ENCODE results near the gene OLFML1.

OLFML1 gene

DNA sequence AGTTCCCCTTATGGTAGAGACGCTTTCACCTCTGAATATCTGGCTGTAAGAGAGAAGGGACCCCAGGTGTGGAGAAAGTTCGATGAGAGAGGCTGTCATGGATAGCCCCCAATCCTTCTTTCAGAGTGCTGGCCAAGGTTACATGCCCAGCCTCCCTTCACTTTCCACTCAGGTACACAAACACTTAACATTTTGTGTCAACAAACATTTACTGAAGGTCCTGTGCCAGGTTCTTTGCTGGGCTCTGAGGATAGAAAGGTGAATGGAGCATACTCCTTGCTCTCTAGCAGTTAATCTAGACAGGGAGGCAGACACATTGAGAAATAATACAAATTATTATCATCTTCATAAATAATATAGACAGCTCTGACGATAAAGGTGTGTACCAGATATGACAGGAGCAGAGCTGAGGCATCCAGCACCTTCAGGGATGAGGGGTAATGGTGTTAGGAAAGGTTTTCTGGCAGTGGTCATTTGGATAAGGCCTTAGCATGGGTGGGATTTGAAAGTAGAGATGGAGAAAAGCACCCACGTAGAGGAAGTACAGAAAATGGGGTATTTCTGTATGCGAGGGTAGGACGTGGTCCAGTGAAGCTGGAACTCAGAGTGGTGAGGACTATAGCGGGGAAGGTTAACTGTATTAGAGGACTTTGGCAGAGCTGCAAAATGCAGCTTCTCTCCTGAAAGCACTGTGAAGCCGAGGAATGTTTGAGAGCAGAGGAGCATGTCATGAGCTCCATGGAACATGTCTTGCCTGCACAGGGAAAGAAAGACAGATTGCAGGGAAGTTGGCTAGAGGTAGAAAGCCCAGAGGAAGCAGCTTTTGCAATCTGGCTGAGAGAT lies 48.1 kb downstream of the OLFML1 start:
- DNase-seq = peak; percentile 3

DNA sequence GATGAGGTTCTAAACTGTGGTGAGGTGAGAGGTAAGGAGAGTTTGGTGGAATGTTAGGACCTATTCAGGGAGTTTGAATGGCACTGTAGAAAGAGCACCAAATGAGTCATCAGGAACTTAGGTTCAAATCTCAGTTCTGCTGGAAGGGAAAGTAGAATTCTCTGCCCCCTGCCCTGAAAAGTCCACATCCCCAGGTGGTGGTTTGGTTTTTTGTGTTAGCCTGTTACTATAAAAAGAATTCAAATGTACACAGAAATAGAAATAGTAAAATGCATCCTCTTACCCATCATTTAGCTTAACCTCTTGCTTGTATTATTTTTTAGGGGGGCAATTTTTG lies 48.7 kb downstream of the OLFML1 start:
- DNase-seq = no peak

DNA sequence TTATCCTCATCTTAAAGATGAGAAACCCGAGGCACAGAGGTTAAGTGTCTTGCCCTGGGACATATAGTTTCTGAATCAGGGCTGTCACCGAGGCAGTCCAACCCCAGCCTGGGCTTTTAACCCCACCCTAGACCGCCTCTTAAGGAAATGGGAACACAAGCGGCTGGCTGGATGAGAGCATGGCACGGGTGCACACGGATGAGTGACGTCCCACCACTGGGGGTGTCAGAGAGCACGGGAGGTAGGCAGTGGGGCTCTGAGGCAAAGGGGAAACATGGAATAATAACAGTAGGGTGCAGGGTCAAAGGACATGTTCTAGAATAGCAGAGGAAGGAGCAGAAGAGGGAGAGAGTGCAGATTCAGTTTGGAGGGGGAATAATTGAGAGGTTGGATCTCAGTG lies 50.8 kb downstream of the OLFML1 start:
- no peak for DNase-seq

DNA sequence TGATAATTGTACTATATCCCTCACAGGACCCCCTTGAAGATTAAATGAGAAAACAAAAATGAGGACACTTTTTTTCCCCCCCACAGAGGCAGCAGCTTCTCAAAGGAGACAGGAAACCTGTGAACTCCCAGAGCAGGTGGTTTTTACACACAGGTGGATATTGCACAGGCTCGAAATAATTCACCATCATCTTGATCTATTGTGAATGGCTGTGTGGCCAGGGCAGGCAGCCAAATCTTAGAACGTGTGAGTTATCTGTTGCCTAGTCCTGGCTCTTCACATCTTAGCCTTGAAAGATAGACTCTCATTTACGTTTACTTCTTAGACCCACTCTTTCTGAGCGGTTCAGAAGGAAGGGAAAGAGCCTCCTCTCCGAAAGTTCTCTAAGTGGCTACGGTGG lies 52.0 kb downstream of the OLFML1 start:
- DNase-seq = no peak

DNA sequence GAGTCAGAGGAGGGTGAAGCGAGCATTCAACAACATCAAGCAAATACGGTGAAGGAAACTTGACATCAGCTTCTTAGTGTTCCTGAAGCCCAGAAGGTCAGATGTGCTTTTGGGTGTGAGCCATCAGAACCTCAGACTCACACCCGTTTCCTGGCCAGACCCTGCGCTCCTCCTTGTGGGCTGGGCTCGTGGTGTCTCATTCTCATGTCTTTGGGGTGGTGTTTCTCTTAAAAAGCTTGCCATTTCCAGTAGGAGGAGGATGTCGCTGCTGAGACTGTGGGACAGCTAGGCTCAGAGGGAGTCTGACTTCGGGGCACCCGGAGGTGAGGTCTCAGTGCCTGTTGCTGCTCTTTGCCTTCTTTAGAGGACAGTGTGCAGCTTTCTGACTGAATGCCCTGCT lies 52.7 kb downstream of the OLFML1 start:
- no peak for DNase-seq

DNA sequence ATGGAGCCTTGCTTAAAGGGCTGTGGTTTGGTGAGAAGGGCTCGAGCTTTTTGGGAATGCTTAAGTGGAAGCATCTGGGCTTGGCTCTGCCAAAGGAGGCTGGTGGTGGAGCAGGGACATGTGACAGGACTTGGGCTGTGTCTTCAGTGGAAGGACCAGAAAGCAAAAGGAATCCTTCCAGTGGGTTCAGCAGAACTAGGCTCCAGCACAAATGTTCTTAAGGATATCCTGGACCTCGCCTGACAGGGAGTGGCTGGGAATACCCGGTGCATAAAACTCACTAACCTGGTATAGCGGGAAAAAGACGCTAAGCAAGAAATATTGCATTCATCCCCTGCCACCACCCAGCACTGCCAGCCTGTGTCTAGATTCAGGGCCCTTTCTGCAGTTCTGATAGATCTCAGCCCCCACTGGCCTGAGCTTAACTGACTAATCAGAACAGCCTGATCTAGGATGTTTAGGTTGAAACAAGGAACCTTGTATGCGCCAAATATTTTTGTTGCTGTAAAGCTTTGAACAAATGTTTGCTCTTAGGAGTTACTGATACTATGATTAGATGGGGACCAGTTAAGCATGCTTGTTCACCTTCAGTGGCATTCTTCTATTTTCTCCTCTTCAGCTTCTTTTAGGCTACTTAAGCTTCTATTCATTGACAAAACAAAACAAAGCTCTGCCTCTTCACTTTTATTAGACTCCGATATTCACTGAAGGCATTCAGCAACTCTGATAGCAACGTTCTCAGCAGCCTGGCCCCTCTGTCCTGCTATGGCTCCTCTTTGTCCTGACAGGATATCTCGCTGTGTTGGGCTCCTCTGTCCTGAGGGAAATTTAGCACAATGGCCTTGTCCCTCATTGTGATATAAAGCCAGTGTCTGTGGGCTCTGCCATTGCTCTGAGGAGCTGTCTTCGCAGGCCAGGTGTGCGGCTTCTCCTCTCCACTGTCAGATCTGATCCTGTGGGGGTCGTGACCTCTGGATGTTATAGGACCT lies 53.5 kb downstream of the OLFML1 start:
- no peak for DNase-seq

DNA sequence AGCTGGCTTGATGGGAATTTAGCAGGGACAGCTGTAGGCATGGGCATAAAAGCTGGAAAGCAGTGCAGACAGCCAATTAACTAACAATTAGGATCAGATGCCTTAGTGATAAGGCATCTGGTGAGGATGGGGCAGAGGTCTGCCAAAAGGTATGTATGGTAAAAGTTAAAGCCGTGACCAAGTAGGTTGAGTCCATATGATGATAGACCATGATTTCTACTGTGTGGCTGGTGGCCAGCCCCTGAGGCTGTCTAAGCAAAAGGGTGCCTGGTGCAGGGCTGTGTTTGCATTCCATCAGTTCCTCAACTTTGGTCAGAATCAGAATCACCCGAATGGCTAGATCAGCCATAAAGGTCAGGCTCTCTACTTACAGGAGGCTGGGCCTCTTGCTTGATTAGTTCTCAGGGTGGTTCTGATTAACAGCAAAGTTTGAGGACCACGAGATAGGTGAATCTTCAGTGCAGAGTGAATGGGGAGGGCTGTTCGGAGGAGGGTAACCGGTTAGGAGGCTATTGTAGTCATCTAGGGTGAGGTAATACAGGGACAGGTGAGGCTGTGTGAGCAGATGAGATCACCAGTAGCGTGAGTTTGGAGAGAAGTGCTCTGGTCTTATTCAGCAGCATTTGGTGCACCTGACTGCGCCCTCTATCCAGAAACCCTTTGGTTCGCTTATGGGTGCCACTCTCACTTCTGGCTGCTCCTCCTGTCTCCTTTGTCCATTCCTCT lies 55.7 kb downstream of the OLFML1 start:
- no peak for DNase-seq

DNA sequence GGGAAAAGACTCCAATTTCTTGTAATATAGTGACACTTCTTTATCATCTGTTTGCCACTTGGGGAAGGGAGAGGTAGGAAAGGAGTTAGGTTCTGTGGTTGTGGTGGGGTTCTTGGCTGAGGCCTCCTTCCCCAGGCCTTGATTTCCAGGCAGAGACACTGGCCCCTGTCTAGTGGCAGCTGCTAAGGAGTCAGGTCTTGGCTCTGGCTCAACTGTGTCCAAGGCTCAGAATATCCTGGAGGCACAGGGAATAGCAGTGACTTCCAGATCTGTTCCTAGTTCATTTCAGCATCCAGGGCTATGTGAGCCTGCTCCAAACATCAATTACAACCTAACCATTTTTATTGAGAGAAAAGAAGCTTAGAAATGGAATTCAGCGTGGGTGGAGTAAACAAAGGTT lies 58.0 kb downstream of the OLFML1 start:
- DNase-seq = no peak

DNA sequence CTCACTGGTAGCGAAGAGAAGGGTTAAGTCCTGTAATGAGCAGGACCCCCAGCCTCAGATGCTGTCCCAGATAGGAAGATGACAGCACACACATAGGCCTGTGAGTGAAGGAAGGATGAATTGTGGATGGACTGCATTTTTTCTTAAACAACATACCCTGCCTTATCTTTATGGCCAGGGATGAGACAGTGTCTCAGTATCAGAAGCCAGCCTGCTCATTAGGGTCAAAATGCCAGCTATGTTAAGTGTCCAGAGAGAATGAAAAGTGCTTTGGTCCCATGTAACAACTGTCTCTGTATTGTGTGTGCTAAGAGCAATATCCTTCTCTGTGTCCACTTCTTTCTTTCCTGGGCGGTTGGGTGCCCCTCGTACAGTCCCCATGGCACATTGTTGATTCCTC lies 58.7 kb downstream of the OLFML1 start:
- no peak for DNase-seq

DNA sequence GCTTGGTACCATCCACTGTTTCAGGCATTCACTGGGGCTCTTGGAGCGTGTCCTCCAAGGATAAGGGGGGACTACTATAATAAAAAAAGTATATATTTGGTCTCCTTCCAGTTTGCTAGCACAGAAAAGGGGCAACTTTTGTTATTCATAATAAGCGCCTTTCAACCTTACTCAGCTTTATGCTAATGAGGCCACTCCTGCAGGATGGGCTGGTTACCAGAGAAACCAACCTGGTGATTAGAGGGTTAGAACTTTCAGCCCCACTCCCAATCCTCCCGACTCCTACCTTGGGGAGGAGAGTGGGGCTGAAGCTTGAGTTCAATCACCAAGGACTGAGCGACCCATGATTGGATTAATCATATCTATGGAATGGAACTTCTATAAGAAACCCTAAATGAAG lies 60.3 kb downstream of the OLFML1 start:
- DNase-seq = no peak

DNA sequence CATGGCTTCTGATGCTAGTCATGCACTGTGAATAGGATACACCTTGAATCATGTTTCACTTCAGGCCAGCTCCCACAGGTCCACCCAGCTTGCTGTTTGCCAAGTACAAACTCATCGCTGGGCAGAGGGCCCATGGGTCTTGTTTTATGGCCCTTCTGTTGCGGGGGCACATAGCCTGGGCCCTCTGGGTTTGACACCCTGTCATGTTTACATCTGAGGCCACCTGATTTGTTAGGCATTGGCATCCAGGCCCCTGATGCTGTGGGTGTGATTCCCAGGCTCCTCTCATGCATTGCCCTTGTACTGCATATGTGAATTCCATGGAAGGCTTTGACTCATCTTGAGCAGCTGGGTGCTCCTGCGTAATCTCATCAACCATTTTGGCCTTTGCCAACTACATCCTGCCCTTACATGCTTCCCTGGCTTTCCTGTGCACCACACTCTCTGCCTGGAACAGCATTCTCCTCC lies 61.1 kb downstream of the OLFML1 start:
- DNase-seq = no peak

DNA sequence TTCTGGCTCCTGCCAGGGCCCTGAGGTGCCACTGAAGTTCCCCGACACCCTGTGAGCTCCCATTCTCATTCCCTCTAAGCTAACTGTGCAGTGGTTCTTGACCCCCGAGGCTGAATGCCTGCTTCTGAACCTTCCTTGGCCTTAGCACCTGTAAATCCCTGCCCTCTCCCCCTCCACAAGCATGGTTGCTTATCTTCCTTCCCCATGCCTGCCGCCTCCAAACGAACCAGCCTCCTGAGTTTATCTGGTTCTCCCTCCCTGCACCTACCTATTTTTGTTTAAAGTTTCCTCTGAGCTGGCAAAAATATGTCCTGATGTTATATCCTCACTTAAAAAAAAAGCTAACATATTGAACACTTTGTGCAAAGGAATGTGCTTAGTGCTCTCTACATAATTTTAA lies 62.4 kb downstream of the OLFML1 start:
- DNase-seq = no peak

DNA sequence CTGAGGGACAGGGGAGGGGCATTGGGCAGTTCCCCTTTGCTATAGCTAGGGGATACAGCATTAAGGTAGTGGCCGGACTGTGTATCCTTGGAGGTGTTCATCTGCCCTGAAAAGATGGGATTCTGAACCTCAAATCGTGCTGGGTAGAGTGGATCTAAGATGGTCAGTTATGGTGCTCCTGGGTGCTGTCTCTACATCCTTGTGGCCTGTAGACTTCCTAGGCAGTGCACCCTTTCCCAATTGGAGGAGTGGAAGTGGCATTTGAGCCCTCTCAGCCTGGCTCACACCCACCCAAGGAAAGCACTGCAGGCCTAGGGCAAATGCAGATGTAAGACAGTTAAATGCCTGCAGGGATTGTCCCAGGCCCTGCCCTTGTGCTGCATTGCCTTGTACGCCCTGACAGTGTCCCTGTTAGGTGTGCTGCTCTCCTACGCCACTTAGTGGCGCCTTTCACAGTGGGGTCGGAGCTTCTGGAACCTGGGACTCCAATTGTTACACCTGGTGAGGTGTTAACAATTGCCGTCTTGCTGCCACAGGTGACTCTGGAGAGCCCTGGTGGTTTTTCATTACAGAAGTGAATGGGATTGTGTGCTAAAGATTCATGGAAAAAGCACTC lies 63.5 kb downstream of the OLFML1 start:
- peak; percentile 28 for DNase-seq

DNA sequence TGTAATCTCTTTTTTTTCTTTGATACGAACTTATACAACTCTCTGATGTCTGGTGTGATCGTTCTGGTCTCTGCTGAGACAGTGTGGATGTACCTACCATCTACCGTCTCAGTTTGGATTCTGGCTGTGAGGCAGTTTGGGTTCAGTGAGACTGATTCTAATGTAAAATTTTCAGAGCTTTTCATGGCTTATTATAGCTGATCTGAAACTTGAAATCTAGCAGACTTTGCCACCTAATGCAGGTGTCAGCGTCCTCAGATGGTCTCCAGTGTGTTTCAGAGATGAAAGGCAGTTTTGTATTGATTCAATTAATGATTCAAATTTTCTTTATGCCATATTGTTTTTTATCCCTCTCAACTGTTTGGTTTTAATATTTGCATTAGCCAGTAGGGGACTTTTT lies 64.4 kb downstream of the OLFML1 start:
- DNase-seq = no peak

DNA sequence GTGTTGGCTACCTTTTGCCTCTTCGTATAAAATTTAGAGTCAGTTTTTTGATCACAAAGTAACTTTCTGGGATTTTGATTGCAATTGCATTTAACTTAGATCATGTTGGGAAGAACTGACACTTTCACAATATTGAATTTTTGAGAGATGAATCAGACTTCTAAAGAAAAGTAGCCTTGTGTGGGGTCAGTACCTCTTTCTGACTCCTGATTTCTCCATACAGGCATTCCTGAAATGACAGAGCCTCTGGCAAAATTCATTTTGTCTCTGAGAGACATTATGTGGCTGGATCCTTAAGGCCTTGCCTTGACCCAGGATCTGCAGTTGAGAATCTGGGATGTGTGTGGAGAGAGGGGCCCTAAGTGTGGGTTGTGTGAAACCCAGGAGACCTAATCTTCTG lies 66.3 kb downstream of the OLFML1 start:
- no peak for DNase-seq

DNA sequence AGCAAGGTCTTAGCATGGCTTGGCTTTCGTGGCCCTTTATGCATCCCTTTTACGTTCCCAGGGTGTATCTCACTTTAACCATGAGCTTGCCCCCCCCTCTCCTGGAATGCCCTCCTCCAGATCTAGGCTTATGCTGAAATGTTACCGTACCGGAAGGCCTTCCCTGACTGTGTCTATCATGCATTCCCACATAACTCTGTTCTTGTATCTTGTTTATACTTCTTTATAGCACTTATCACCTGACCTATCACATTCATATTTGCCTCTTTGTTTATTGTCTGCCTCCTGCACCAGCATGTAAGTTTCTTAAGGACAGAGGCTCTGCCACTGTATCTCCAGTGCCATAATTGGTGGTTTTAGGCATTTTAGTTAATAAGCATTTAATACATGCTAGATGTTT lies 67.4 kb downstream of the OLFML1 start:
- DNase-seq = no peak

DNA sequence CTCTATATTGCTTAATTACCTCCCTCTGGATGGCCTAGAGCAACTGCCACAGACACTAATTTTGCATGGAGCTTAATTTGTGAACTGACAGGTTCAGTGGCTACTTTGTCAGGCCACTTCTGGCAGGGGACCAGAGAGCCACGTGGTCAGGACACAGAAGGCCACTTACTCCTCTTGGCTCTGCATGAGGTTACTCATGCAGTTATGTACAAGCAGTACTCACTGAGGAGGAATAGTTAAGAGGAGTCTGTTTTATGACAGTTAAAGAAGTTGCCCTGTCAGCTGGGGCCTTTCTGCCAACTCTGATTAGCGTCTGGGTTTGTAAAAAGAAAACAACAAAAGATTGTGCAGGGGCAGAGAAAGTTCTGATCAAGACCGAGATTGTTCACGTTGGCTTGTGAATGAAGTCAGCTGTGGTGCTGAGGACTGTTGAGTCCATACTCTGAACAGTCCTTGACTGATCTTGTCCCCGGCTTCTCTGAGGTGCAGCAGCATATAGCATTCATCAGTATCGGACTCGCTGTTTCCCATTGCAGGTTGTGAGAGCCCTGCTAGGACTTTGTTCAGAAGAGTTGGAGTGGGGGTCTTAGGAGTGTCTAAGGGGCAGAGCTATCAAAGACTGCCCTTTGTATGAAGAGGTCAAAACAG lies 69.9 kb downstream of the OLFML1 start:
- DNase-seq = no peak

DNA sequence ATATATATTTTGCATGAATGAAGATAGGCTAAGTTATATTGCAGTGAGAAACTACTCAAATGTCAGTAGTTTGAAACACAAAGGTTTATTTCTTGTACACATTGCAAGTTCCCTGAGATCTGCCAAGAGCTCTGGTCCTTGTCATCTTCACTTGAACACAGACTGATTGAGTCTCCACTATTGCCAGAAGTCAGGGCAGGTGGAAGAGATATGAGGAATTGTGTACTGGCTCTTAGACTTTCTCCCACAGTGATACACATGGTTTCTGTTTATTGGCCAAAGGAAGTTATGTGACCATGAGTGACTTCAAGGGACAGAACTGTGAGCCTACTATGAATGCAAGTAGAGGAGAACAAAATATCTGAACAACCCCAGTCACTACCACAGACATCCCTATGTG lies 72.7 kb downstream of the OLFML1 start:
- no peak for DNase-seq

DNA sequence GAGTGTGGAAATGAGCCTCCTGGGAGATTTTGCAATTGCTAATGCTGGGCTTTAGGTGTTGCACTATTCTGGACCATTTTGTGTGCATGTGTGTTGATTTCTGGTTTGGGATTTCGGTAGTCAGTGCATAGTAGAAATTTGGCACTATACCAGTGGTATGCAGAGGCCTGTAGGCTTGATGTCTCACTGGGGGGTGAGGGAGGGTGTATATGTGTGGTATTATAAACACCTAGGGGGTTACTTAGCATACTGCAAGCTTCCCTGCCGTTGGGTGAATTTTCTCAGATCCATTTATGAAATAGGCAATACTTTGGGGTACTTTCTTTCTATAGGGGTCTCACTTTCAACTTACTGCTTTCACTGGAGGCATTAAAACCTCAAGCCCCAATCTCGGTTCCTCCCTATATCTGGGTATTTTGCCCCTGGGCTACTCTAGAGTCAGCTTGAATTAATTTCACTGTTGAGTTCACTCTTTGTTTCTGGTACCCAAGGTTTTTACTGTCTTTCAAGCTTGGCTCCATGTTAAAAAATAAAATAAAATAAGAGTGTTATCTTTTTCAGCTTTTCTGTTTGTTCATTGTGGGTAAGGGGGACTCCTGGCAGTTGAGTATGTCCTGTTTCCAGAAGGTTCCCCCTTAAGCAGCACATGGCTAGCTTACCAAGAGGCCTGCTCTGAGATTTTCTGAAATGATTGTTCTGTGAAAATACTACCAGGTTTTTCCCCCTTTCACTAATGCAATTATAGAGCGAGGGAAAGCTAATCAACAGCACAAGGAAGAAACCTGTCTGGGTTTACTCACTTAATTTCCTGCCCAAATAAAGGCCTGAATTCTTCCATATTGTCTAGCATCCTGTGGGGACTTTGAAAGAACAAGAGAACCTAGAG lies 74.3 kb downstream of the OLFML1 start:
- no peak for DNase-seq

All from NCI-H345 (cell line).